Loucy (cell line): ENCODE measurements around the gene PIK3CD.

Experiments used
- EZH2phosphoT487 ChIP-seq: fragments of 200-600 bp; IDR thresholded peaks from 2 replicates; pipeline ENCODE4 v1.6.1; 2018; ENCODE audit warnings: antibody characterized with exemption, mild to moderate bottlenecking, moderate library complexity, borderline replicate concordance
- TF ChIP-seq, protein P1 (sequence below): fragments of 200-600 bp; sonication (generic); conservative IDR thresholded peaks from 2 replicates; pipeline ENCODE4 v1.5.1; 2014; ENCODE audit warnings: mild to moderate bottlenecking, antibody characterized with exemption, low read length

DNA sequence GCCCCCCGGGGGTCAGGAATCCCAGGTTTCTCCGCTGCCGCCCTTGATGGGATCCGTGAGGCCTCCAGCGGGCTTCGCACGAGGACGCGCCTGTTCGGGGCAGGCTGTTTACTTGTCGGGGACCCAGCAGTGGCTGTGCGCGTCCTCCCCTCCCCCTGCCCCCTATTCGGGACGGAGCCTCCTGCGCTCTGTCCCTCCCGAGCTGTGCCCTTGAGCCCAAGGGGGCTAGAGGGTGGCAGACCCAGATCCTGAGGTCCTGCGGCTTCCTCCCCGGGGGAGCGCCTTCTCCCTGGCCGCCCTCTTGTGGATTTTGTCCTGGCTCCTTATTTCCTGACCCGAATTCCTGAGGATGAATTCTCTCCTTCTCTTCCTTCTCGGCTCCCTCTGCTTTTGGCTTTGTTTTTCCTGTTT lies 38.4 kb downstream of the PIK3CD start:
- TF ChIP-seq, protein P1, sequence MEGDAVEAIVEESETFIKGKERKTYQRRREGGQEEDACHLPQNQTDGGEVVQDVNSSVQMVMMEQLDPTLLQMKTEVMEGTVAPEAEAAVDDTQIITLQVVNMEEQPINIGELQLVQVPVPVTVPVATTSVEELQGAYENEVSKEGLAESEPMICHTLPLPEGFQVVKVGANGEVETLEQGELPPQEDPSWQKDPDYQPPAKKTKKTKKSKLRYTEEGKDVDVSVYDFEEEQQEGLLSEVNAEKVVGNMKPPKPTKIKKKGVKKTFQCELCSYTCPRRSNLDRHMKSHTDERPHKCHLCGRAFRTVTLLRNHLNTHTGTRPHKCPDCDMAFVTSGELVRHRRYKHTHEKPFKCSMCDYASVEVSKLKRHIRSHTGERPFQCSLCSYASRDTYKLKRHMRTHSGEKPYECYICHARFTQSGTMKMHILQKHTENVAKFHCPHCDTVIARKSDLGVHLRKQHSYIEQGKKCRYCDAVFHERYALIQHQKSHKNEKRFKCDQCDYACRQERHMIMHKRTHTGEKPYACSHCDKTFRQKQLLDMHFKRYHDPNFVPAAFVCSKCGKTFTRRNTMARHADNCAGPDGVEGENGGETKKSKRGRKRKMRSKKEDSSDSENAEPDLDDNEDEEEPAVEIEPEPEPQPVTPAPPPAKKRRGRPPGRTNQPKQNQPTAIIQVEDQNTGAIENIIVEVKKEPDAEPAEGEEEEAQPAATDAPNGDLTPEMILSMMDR, result no peak
- TF ChIP-seq EZH2phosphoT487, result no peak
